GM13976 (cell line): Measurements from ENCODE around the gene PDK1.

ENCODE experiments used
- DNase-seq: peaks from one replicate; pipeline ENCODE4 v3.0.0; 2012; ENCODE audit warnings: low spot score
- in situ Hi-C: fragments of 300-500 bp; cut with MboI; formaldehyde crosslinking; loops from one replicate; pipeline ENCODE4 v1.12.0; 2022; ENCODE audit warnings: low sequenced_read_pairs, mixed read lengths, inconsistent platforms; ENCODE audit not compliant: unreplicated experiment
- TF ChIP-seq, protein P1 (sequence below): IDR thresholded peaks from 2 replicates; pipeline ENCODE4 v1.5.1; 2012; ENCODE audit warnings: borderline replicate concordance, mild to moderate bottlenecking; ENCODE audit not compliant: insufficient read depth; ENCODE audit errors: extremely low read depth, missing control alignments, control extremely low read depth

The PDK1 gene

DNA sequence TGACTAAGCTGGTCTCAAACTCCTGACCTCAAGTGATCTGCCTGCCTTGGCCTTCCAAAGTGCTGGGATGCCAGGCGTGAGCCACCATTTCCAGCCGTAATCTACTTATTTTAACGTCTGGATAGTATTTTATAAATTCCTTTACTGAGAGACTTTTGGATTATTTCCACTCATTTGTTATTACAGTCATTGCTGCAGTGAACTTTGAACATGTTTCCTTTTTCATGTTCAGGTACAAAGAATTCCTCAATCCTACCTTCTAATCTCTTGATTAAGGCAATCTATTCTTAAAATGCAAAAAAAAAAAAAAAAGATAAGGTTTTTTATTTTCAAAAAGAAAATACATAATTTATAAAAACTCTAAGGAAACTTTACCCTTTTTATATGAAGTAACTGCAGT lies 78.6 kb downstream of the PDK1 start:
- TF ChIP-seq, protein P1, sequence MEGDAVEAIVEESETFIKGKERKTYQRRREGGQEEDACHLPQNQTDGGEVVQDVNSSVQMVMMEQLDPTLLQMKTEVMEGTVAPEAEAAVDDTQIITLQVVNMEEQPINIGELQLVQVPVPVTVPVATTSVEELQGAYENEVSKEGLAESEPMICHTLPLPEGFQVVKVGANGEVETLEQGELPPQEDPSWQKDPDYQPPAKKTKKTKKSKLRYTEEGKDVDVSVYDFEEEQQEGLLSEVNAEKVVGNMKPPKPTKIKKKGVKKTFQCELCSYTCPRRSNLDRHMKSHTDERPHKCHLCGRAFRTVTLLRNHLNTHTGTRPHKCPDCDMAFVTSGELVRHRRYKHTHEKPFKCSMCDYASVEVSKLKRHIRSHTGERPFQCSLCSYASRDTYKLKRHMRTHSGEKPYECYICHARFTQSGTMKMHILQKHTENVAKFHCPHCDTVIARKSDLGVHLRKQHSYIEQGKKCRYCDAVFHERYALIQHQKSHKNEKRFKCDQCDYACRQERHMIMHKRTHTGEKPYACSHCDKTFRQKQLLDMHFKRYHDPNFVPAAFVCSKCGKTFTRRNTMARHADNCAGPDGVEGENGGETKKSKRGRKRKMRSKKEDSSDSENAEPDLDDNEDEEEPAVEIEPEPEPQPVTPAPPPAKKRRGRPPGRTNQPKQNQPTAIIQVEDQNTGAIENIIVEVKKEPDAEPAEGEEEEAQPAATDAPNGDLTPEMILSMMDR: no peak
- DNase-seq: no peak
- in situ Hi-C loops: no loop called here

DNA sequence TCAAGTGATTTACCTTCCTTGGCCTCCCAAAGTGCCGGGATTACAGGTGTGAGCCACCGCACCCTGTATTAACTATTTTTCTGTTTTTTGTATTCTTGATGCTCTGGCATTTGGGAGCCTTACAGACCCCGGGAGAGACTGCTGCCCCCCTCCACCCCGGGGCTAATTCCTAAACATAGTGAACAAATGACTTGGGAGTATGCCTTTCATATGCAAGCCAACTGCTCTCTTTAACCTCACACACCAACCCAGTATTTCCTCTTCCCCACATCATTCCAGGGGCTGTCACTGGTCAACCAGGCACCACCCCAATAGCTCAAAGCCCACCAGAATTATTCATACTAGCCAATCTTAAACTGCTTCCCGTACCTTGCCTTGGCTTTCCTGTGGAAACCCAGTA lies 79.7 kb downstream of the PDK1 start:
- no peak for DNase-seq
- in situ Hi-C loops: no loop called here
- TF ChIP-seq, protein P1: no peak

DNA sequence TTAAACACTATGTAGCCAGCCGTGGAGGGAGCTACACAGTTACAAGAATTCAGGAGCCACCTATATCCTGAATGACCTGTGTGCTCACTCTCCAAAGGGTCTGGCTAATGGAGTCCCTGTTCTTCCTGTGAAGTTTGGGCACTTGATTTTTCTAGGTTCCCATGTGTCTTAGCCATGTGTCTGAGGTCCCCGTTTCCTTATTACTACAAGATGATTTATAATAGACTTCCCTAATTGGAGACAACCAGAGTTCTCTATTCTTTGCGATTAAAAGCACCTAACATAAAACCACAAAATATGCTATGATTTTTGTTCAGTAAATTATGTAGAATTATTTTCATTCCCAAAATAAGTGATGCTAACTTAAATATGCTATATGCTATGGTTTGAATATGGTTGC lies 83.4 kb downstream of the PDK1 start:
- in situ Hi-C loops: no loop called here
- DNase-seq: no peak
- TF ChIP-seq, protein P1: no peak

DNA sequence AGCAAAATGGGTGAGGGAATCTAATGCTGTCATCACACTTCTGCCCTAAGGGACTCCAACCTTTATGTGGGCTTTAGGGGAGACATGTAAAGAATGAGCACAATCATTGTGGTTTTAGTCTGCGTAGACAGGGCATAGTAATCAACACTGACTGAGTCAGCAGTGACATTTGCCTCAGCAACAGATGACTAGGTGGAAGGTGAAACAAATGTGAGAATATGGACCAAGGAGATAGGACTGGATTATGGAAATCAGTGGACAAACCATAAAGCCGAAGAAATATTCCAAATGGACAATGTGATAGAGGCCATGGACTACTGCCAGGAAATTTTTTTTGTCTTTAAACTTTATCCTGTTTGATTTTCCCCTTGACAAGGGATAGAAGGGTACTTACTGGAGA lies 83.9 kb downstream of the PDK1 start:
- in situ Hi-C loops: no loop called here
- no peak for DNase-seq
- TF ChIP-seq, protein P1: no peak

DNA sequence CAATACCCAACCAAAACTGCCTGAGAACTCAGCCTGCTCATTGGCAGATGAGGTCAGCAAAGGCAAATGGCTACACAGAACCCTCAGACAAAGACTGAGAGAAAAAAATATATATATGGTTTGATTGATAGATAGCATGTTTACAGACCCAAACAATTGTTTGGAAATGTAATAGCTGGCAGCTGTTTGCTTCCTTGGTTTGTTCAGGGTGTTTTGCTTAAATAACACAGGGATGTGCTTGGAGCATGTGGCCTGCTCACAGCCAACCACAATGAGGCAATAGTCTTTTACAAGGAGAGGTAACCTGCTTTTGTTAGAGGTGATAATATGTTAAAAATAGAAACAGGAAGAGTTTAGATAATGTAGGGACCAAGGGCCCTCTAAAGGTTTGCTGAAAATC lies 84.5 kb downstream of the PDK1 start:
- TF ChIP-seq, protein P1: no peak
- DNase-seq: no peak
- in situ Hi-C loops: no loop called here

DNA sequence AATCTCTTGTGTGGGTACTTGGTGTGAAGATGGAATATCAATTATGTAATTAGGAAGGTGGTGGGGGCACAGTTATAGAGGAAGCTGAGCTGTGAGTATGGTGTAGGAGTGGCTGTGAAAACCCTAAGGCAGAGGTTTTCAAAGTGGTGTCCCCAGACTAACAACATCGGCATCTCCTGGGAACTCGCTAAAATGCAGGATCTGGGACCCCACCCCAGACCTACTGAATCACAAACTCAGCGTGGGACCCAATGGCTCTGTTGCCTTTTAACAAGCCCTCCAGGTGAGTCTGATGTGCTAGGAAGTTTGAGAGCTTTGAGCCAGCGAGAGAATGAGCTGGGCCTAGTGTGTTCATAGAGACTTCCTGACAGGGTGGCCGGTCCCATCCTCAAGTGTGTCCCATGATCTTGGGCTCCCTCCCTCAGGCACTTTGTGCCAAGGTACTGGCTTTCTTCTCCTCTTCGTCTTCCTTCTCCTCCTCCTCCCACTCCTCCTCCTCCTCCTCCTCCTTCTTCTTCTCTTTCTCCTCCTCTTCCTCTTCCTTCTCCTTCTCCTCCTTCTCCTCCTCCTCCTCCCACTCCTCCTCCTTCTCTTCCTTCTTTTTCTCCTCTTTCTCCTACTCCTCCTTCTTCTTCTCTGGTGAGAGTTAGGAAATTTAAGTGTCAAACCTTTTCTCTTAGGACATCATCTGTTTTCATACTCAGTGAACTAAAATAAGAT lies 86.6 kb downstream of the PDK1 start:
- no peak for DNase-seq
- in situ Hi-C loops: no loop called here
- TF ChIP-seq, protein P1: no peak
